Endothelial cell of umbilical vein (primary cell): ENCODE data around the gene ATP6V0D1. TPM values are rescaled to one million over a fixed set of nuclear protein-coding genes. Genes with fewer than 3 reads are reported as not detected.

Source experiments
- BruUV-seq: library from RNA; stranded (reverse); fragments of 400-500 nt; replicated peaks from 2 replicates; lab custom pipeline; 2021; lab: Mats Ljungman, UMichigan
- CTCF ChIA-PET: fragments of 300-600, 350-600 bp; sonication (Branson Sonifier 250); formaldehyde crosslinking; loops from one replicate; lab custom pipeline; 2021; ENCODE audit warnings: antibody characterized with exemption, inconsistent platforms; lab: Charles Lee
- POLR2A ChIA-PET: fragments of 300-600, 350-600 bp; sonication (Branson Sonifier 250); formaldehyde crosslinking; loops from one replicate; lab custom pipeline; 2021; ENCODE audit warnings: antibody characterized with exemption, inconsistent platforms; lab: Charles Lee
- DNase-seq: peaks from one replicate; pipeline ENCODE4 v3.0.0-alpha.2; 2011; ENCODE audit warnings: low read depth, low spot score
- FAIRE-seq: peaks from 2 replicates; lab custom pipeline; 2011; peaks lifted over from hg19 to GRCh38; lab: Jason Lieb, UNC
- H2AFZ ChIP-seq: 2 replicates; pipeline ENCODE4 v1.6.0; 2012; ENCODE audit warnings: low read depth, low read length, control low read depth, inconsistent platforms
- H3K27ac ChIP-seq: 2 replicates; pipeline ENCODE4 v1.5.1; 2011; ENCODE audit warnings: low read depth, mild to moderate bottlenecking, control low read depth, low read length, moderate library complexity; ENCODE audit not compliant: insufficient read depth
- H3K27me3 ChIP-seq, 2 experiments: 2 replicates each; pipeline versions ENCODE4 v1.6.0 to v1.6.1; 2011; ENCODE audit warnings: low read length in 2 of 2, mixed read lengths in 1 of 2; ENCODE audit not compliant: control insufficient read depth in 2 of 2, insufficient read depth in 2 of 2
- H3K36me3 ChIP-seq, 2 experiments: 2 replicates in 1 of 2; 3 replicates in 1 of 2; pipeline ENCODE4 v1.5.1; 2011; ENCODE audit warnings: low read length in 2 of 2, mild to moderate bottlenecking in 1 of 2, moderate library complexity in 1 of 2; ENCODE audit not compliant: control insufficient read depth in 2 of 2, insufficient read depth in 2 of 2; ENCODE audit errors: extremely low read depth in 1 of 2
- H3K4me1 ChIP-seq: 3 replicates; pipeline ENCODE4 v1.5.1; 2011; ENCODE audit warnings: mild to moderate bottlenecking, low read length; ENCODE audit not compliant: control insufficient read depth, insufficient read depth; ENCODE audit errors: extremely low read depth
- H3K4me2 ChIP-seq: 2 replicates; pipeline ENCODE4 v1.6.1; 2011; ENCODE audit warnings: low read length, control low read depth, mixed read lengths; ENCODE audit not compliant: insufficient read depth
- H3K4me3 ChIP-seq, 3 experiments: fragments of 200-600 bp in 1 of 3; sonication (generic), shearing (Covaris generic) in 1 of 3; replicated peaks in 1 of 3; 2 replicates each; pipeline ENCODE4 v1.5.1; 2011 to 2016; ENCODE audit warnings: control low read depth in 3 of 3, low read length in 3 of 3, mild to moderate bottlenecking in 2 of 3, inconsistent platforms in 1 of 3, low read depth in 1 of 3, moderate library complexity in 1 of 3; ENCODE audit not compliant: insufficient read depth in 1 of 3
- H3K79me2 ChIP-seq: 2 replicates; pipeline ENCODE4 v1.6.0; 2012; ENCODE audit warnings: low read length, inconsistent platforms; ENCODE audit not compliant: control insufficient read depth, insufficient read depth
- H3K9ac ChIP-seq: replicated peaks from 2 replicates; pipeline ENCODE3; 2011; ENCODE audit warnings: low read length, control low read depth; ENCODE audit not compliant: insufficient read depth; ENCODE audit errors: extremely low read depth
- H3K9me1 ChIP-seq: replicated peaks from 3 replicates; pipeline ENCODE4 v1.6.0; 2011; ENCODE audit warnings: mild to moderate bottlenecking, low read length; ENCODE audit not compliant: control insufficient read depth, insufficient read depth; ENCODE audit errors: extremely low read depth
- H3K9me3 ChIP-seq: replicated peaks from 2 replicates; pipeline ENCODE4 v1.5.1; 2012; ENCODE audit warnings: low read length, inconsistent platforms; ENCODE audit not compliant: control insufficient read depth, insufficient read depth
- H4K20me1 ChIP-seq: replicated peaks from 2 replicates; pipeline ENCODE3; 2011; ENCODE audit warnings: mild to moderate bottlenecking, low read length; ENCODE audit not compliant: control insufficient read depth, insufficient read depth; ENCODE audit errors: extremely low read depth
- EZH2 ChIP-seq: IDR thresholded peaks from 2 replicates; pipeline ENCODE4 v1.6.1; 2012; ENCODE audit warnings: borderline replicate concordance, low read depth, mild to moderate bottlenecking, moderate library complexity, low read length, inconsistent platforms; ENCODE audit not compliant: severe bottlenecking
- FOS ChIP-seq: IDR thresholded peaks from 2 replicates; pipeline ENCODE4 v1.6.1; 2011; ENCODE audit warnings: mild to moderate bottlenecking, low read length, moderate library complexity, borderline replicate concordance; ENCODE audit not compliant: insufficient read depth
- GATA2 ChIP-seq: IDR thresholded peaks from 2 replicates; pipeline ENCODE4 v1.7.0; 2011; ENCODE audit warnings: low read depth, mild to moderate bottlenecking, moderate library complexity, mixed read lengths, low read length; ENCODE audit not compliant: insufficient read length, insufficient read depth
- JUN ChIP-seq: IDR thresholded peaks from 2 replicates; pipeline ENCODE4 v1.6.1; 2011; ENCODE audit warnings: borderline replicate concordance, low read depth; ENCODE audit not compliant: insufficient read length, insufficient read depth
- MYC ChIP-seq: IDR thresholded peaks from one replicate; pipeline ENCODE4 v1.6.1; 2011; ENCODE audit warnings: mild to moderate bottlenecking, low read depth, low read length
- POLR2A ChIP-seq: IDR thresholded peaks from 2 replicates; pipeline ENCODE4 v1.6.1; 2012; ENCODE audit warnings: low read depth, mild to moderate bottlenecking, control low read depth, low read length
- POLR2AphosphoS5 ChIP-seq: IDR thresholded peaks from 2 replicates; pipeline ENCODE4 v1.6.1; 2012; ENCODE audit warnings: low read depth, mild to moderate bottlenecking, control low read depth, low read length, moderate library complexity; ENCODE audit not compliant: insufficient read depth
- dilution Hi-C: fragments of 300-500 bp; cut with MboI; formaldehyde crosslinking; loops from one replicate; pipeline ENCODE4 v1.15.0; 2019; ENCODE audit warnings: low sequenced_read_pairs; ENCODE audit not compliant: extremely low pct_ligation_motif_present
- intact Hi-C: fragments of 100-400 bp; cut with micrococcal nuclease; formaldehyde crosslinking; loops from one replicate; pipeline ENCODE4 v1.10.0; 2022
- polyA plus RNA-seq, 4 experiments: library from polyadenylated mRNA; depleted of rRNA in 3 of 4; stranded (reverse) in 3 of 4; unstranded in 1 of 4; fragments of >200 nt; gene quantifications; 2 replicates each; pipeline versions ENCODE4 v1.2.1 to v1.2.3, GENCODE V29; 2011 to 2012; ENCODE audit warnings: missing spikeins in 1 of 4
- total RNA-seq: library from RNA; stranded (reverse); gene quantifications from 2 replicates; pipeline ENCODE4 v1.2.3, GENCODE V29; 2021
- TF ChIP-seq, protein P1 (sequence below): IDR thresholded peaks from 2 replicates; pipeline ENCODE4 v1.6.1; 2011; ENCODE audit not compliant: insufficient read depth, insufficient read length
- TF ChIP-seq, protein P2 (sequence below), 2 donors: IDR thresholded peaks; 1 replicate in 1 of 2; 2 replicates in 1 of 2; pipeline ENCODE4 v1.5.1; 2011; ENCODE audit warnings: low read length in 2 of 2, mild to moderate bottlenecking in 2 of 2, moderate library complexity in 2 of 2, control low read depth in 1 of 2, inconsistent platforms in 1 of 2, low read depth in 1 of 2; ENCODE audit not compliant: insufficient read depth in 1 of 2; ENCODE audit errors: extremely low read depth in 1 of 2

The ATP6V0D1 gene
- total and polyA plus RNA-seq, 2 donors (not counting 3 experiments of a cell fraction or from before 2014, with no cell fraction given) = 82.8 to 232 TPM

DNA sequence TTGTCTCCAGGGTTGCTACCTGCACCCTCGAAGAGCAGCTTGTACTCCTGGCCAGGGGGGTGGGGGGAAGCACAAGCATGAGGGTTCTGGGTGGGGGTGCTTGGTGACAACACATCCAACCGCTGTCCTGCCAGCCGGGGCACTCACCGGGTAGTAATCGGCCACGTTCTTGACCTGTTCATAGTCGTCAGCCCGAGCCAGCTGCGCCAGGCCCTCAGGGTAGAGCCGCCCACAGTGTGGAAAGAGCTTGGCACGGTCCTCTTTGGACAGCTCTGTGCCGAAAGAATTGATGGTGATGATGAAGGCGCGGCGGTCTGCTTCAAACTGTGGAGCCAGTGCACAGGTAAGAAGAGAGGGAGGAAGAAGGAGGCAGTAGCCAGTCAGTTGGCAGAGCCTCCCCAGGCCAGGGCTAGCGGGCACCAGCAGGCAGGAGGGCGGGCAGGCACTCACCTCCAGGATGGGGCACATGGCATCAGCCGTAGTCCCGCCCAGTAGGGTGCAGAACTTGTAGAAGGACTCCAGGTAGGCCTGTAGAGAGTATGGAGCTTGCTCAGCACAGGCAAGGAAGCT lies 42.0 kb downstream of the ATP6V0D1 start:
- dilution Hi-C loops (no loop called here), intact Hi-C loops (no loop called here)
- Histone ChIP-seq H3K4me1 (no peaks in the 10 kb centered on the region), H3K9ac (no peak overlapping the region), H3K9me1 (no peaks in the 10 kb centered on the region), H3K9me3 (no peaks in the 10 kb centered on the region), H2AFZ (no peak overlapping the region), H4K20me1 (no peaks in the 10 kb centered on the region), H3K27ac (no peak overlapping the region), H3K4me2 (no peak overlapping the region), H3K79me2 (no peaks in the 10 kb centered on the region), H3K36me3 (peaks cover 0 to 28% of the 10 kb centered on the region in 2 experiments), H3K4me3 (no peak overlapping the region), H3K27me3 (no peaks in the 10 kb centered on the region)
- TF ChIP-seq POLR2A (no peak), MYC (no peak), FOS (no peak), JUN (no peak), EZH2 (no peak), GATA2 (no peak), POLR2AphosphoS5 (no peak)
- TF ChIP-seq, protein P1, sequence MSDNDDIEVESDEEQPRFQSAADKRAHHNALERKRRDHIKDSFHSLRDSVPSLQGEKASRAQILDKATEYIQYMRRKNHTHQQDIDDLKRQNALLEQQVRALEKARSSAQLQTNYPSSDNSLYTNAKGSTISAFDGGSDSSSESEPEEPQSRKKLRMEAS = no peak
- TF ChIP-seq, protein P2, sequence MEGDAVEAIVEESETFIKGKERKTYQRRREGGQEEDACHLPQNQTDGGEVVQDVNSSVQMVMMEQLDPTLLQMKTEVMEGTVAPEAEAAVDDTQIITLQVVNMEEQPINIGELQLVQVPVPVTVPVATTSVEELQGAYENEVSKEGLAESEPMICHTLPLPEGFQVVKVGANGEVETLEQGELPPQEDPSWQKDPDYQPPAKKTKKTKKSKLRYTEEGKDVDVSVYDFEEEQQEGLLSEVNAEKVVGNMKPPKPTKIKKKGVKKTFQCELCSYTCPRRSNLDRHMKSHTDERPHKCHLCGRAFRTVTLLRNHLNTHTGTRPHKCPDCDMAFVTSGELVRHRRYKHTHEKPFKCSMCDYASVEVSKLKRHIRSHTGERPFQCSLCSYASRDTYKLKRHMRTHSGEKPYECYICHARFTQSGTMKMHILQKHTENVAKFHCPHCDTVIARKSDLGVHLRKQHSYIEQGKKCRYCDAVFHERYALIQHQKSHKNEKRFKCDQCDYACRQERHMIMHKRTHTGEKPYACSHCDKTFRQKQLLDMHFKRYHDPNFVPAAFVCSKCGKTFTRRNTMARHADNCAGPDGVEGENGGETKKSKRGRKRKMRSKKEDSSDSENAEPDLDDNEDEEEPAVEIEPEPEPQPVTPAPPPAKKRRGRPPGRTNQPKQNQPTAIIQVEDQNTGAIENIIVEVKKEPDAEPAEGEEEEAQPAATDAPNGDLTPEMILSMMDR (IDR thresholded peaks at IDR 0.05; ENCODE audit: extremely low read depth in 1 of 2, insufficient read depth in 1 of 2, low read depth in 1 of 2, low read length in 2 of 2) = no peak
- FAIRE-seq (no peak), DNase-seq (no peak)
- ChIA-PET POLR2A (no interaction called here), CTCF (interaction anchor here (1.4 to 6.8 kb wide), 3 partner anchors 9 to 27 kb away, joined by 5 to 53 read pairs (median 6); no protein-coding TSS in a partner anchor)
- no TSS peak for BruUV-seq
